CMK (cell line): ENCODE measurements around the gene MICALL2.

Source experiments
- DNase-seq: peaks from one replicate; pipeline ENCODE4 v3.0.0-alpha.2; 2010; ENCODE audit warnings: low read depth

Gene MICALL2

DNA sequence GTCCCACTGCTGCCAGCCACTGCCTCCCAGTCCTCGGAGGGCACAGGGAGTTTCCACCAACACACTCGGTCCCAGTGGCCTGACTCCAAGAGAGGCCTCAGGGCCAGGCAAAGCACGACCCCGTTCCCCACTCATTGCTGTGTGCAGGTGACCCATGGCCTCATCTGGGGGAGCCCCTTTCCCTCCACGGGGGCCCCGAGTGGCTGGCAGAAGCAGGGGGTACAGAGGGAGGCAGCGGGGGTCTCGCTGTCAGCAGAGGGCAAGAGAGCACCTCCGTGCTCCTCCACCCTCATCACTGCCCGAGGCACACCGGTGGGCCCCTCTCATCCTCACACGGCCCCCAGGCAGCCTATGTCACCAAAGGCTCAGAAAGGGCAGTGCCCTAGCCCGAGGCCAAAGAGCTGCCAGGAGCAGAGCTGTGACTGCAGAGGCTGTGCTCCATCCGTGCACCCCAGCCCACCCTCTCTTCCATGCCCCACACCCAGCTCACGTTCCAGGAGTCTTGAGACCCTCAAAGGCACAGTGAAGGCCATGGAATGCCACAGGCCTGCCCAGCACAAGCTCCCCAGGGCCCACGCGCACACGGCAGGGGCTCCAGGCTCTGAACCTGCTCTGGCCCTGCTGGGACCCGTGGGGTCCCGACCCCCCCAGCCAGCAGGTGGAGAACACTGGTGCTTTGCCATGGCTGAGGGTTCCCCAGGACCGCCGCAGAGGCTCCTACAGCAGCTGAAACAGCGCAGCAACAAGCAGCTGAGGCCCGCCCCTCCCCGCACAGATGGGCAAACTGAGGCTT lies 25.9 kb downstream of the MICALL2 start:
- DNase-seq: no peak

GRCh38 chr7:1432411-1433082 lies 26.7 kb downstream of the MICALL2 start:
- no peak for DNase-seq

DNA sequence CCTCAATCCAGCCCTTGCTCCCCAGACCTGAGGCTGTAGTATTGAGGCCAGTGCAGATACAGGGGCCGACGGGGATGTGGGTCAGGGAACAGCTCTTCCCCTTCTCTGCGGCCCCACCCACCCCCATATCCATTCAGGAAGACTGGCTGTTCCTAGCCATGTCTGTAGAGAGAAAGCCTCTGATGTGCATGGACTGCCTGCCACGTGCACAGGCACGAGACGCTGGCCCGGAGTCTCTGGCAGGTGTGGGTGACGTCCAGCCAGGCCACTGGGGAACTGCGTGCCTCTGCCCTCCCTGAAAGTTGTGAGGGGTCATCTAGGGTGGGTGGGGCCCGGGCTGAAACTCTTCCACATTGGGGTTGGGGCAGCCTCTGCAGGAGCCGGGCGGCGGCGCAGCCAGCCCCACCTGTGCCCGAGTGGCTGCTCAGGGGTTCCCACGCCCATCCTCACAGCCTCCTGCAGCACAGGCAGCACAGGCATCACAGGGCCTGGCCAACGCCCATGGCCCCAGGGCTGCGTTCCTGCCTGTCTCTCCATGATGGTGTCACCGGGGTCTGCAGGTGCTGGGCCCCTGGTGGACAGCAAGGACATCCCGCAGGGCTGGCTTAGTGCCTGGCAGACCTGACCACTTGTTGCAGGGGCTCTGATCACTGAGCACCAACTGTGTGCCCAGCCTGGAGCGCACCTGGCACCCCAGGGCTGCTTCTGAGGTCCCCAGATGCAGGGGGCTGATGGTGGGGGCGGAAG lies 27.5 kb downstream of the MICALL2 start:
- no peak for DNase-seq

DNA sequence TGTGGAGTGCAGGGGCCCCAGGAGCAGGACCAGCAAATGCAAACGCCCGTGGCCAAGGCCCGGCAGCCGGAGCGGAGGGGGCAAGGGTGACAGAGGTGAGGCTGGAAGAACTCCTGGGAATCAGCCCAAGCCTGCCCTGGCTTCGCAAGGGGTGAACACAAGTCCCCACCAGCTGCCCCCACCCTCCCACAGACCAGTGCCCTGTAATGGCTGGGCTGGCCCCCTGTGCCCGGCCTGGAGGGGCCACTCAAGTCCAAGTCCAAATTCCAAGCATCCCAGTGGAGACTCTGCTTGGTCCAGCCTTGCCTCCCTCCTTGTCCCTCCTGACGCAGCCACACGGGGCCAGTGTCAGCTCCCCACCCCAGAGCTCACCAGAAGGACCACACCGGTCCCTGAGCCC lies 28.0 kb downstream of the MICALL2 start:
- no peak for DNase-seq

DNA sequence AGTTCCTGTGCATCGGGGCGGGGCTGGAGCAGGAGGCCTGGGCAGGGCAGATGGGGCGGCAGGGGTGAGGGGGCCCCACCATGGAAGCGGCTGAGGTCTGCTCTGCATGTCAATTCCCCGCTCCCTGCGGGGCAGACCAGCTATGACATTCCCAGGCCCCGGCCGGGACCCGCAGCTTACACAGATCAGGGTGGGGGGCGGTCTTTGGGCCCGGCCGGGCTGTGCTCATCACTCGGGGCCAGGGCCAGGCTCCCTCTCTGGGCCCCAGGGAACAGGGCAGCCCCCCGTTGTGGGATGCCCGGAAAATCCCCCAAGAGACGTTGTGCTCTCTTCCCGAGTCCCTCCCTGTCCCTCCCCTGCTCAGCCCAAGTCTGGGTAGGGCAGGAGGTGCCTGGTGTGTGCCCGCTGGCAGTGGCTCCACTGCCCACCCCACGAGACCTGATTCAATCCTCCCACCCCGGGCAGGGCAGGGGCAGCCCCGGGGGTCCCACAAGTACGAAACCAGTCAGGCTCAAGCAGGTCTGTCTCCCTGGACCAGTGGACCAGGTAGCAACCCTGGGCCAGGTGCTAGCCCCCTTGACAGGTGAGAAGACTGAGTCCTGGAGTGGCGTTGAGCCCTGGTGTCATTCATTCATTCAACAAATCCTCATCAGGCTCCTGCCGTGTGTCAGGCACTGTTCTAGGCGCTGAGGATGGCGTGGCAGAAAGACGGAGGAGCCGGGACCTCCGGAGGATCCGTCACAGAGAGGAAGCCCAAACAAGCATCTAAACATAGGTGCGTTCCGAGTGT lies 29.0 kb downstream of the MICALL2 start:
- no peak for DNase-seq

- DNase-seq: no peak
These were observed 30.2 kb downstream of the MICALL2 start for GRCh38 chr7:1428941-1429501.

DNA sequence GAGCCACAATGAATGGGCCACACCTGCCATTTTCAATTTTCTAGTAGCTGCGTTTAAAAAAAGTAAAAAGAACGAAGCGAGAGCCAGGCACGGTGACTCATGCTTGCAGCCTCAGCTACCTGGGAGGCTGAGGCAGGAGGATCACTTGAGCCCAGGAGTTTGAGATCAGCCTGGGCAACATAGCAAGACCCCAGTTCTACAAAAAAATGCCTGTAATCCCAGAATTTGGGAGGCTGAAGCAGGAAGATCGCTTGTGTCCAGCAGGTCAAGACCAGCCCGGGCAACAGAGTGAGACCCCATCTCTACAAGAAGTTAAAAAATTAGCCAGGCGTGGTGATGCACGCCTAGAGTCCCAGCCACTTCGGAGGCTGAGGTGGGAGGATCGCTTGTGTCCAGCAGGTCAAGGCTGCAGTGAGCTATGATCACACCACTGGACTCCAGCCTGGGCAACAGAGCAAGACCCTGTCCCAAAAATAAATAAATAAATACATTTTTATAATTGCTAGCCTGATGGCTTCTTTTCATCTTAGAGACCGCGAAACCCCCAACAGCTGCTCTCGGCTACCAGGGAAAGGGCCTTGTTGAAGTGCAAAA lies 32.1 kb downstream of the MICALL2 start:
- DNase-seq: no peak

DNA sequence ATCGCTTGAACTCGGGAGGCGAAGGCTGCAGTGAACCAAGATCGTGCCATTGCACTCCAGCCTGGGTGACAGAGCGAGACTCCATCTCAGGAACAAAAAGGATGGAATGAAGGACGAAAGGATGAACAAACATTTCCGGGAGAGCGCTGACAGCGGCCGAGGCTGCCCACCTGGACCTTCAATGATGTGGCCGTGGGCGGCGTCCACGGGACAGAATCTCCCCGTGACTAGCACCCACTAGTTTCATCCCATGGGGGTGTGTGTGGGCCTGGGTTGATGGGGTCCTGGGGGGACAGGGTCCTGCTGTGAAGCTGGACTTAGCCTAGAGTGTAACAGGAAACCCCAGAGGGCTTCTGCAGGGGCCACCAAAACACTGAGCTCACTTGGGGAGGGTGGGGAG lies 32.8 kb downstream of the MICALL2 start:
- DNase-seq: no peak

GRCh38 chr7:1425292-1426136 lies 33.8 kb downstream of the MICALL2 start:
- no peak for DNase-seq

DNA sequence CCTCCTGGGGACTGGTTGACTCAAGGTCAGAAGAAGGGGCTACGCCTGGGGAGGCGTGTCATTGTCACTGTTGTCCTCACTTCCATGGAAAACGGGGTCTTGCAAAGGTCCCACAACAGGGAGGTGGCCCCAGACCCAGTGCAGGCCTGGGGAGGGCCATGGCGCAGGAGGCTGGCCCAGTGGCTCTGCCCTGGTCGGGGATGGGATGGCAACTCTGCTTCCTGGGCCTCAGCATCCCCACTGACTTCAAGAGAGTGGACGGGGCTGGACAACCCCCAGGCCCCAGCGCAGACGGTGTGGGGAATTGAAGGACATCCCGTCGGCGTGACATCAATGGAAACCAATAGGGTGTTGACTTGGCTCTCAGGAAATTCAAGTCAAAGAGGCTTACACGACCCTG lies 35.2 kb downstream of the MICALL2 start:
- DNase-seq: no peak

DNA sequence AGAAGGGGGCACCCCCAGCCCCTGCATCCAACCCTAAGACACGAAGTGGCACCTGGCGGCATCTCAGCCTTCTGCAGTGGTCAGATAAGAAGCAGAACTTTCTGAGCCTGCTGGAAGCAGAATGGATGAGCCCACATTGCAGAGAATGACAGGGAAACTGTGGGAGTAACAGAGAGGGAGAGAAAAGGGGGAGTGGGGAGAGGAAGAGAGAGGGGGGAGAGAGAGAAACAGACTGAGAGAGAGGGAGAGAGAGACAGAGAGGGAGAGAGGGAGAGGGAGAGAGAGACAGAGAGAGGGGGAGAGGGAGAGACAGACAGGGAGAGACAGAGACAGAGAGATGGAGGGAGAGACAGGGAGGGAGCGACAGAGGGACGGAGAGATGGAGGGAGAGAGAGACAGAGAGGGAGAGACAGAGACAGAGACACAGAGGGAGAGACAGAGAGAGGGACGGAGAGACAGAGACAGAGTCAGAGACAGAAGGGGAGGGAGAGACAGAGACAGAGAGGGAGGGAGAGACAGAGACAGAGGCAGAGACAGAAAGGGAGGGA lies 35.9 kb downstream of the MICALL2 start:
- no peak for DNase-seq

GRCh38 chr7:1422512-1423263 lies 36.6 kb downstream of the MICALL2 start:
- no peak for DNase-seq

DNA sequence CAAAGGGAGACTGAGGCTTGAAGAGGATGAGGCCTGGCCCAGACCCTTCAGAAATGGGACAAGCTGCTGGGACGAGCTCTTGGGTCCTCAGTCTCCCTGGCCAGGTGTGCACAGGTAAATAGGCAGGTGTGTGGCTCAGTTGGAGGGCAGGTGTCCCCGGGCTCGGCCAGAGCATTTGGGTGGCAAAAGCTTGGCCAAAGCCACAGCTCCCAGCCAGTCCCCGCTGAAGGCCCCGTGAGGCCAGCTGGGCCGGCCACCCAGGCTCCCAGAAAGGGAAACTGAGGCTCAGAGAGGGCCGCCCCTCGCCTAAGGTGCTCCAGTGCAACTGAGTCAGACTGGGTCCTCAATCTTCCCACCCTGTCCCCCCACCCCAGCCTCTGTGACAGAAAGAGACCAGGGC lies 37.3 kb downstream of the MICALL2 start:
- no peak for DNase-seq

DNA sequence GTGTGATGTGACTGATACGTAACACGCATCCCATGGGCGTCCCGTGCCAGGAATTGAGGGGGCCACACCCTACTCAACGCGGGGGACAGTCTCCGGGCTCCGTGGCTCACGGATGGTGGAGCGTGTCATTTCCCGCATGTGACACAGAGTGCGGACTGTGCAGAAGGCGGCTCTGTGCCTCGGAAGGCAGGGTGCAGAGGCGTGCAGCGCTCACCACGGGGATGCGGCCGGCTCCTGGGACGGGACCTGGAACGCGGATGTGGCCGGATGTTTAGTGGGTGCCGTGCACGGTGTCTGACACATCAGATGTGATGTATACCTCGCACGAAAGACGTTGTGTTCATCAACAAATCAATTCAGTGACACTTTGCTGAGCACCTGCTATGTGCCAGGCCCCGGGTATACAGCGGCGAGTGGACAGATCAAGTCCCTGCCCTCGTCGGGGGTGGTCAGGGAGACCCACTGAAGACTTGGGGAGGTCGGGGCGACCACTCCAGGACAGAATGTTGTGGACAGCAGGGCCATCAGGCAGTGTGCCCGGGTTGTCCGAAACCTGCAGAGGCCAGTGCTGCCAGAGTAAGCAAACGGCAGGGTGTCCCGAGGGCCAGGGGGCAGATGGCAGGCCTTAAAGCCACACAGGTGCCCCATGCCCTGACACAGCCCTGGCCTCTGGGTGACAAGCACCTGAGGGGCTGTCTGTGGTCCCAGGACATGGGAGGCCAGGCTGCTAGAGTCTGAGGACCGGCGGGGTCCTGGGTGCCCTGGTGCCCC lies 38.1 kb downstream of the MICALL2 start:
- no peak for DNase-seq

DNA sequence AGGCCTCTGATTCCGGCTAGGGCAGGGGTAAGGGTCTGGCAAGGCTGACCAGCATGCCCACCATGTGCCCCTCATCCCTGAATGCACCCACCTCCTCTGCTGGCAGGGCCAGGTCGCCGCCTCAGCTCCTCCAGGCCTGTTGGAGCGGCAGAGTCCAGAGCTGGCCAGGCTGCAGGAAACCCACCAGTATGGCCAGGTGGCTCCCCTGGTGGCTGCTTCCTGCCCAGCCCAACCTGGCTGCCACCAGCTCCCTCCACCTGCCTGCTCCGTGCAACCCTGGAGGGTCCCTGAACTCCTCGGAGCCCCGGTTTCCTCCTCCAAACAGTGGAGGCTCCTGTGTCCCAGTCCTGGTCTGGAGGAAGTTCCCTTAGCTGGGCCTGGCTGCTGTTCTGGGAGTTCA lies 39.6 kb downstream of the MICALL2 start:
- DNase-seq: no peak

- no peak for DNase-seq
These were observed 40.0 kb downstream of the MICALL2 start for GRCh38 chr7:1419310-1419634.

DNA sequence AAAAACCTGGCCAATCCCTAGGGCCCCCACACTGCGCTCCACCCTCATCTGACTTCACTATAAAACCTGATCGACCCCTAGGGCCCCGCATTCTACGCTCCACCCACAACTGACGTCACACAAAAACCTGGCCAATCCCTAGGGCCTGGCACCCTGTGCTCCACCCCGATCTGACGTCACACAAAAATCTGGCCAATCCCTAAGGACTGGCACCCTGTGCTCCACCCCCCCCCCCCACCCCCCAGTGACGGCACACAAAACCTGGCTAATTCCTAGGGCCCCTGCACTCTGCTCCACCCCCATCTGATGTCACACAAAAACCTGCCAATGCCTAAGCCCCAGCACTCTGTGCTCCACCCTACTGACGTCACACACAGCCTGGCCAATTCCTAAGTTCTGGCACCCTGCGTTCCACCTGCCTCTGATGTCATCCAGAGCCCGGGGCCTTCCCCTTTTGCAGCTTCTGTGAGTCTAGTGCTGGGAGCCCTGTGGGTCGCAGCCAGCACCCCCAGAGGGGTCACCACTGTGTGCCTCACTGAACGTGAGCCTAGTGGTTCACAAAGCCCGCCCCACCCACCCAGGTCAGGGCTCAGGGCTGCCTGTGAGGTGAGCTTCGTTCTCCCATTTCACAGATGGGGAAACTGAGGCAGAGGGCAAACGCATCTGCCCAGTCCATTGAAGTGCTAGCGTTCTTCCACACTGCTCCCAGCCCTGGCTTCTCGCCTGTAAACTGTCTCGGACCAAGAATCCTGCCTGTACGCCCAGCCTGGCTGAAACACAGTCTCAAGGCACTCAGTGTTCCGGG lies 40.6 kb downstream of the MICALL2 start:
- DNase-seq: no peak

DNA sequence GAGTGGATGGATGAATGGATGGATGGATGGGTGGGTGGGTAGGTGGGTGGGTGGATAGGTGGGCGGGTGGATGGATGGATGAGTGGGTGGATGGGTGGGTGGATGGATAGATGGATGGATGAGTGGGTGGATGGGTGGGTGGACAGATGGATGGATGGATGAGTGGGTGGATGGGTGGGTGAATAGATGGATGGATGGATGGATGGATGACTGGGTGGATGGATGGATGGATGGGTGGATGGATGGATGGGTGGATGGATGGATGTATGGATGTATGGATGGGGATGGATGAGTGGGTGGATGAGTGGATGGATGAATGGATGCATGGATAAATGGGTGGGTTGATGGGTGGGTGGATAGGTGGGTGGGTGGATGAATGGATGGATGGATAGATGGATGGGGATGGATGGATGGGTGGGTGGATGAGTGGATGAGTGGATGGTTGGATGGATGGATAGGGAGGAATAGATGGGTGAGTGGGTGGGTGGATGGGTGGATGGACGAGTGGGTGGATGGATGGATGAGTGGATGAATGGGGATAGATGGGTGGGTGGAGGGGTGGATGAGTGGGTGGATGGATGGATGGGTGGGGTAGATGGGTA lies 43.8 kb downstream of the MICALL2 start:
- no peak for DNase-seq
